NCI-H2107 treated with DMSO at 0.1 percent for 48 hours (cell line): Measurements from ENCODE around the gene METTL21C.

ENCODE experiments used
- DNase-seq: peaks from one replicate; lab custom pipeline; 2025; ENCODE audit not compliant: unreplicated experiment; lab: John Stamatoyannopoulos, UW

The METTL21C gene

DNA sequence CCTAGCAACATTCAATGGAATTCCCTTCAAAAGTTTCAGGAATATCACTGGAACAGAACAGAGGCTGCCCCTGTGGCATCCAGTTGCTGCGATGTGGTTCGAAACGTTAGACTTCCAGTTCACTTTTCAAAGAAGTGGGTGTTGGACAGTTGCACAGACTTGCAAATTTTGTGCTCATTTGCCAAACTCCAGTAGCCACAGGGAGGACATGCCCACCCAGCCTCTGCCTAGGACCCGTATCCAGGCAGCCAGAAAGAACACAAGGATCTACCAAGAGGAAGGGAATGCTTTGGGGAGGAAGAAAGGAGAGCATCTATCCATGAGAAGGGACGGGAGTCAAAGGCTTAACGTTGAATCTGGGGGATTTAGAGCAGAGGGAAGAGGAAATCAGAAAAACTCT is at the start of gene METTL21C:
METTL21C (minus strand) TSS at position 108 of the 400 bp plus-strand sequence. CDS start 546 bp downstream, outside the sequence.
- DNase-seq, result no peak

DNA sequence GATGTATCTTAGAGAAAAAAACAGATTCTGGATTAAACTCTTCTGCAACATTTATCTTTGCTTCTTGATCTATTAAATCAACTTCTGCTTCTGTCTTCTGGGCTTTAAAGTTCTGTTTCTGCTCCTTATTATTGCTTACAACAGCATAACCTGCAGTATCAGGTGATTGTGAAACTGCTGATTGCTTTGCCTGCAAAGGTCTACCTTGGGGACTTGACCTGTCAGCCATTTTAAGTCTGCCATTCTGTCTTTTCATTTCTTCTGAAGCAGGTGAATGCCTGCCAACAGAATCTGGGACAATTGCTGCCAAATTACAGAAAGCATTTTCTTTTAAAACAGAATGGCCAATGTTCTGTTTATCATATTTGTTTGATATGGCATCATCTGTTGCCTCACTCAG is 47.7 kb upstream of the METTL21C start:
- DNase-seq, result no peak

DNA sequence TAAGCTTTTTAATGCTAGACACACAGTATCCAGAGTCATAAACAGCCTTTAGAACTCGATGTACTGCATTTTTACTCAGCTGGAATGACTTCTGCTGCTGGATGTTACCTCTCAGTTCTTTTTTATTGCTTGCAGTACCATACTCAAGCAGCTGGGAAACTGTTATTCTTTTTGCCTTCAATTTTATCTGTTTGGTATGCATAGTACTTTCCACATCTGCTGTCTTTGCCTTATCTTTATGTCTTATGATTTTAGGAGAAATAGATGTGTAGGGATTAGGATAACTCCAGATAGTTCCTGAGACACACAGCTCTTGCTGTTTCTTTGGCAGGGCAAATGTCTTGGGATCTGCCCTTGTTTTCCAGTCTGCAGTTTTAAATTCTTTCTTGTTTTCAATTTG is 47.3 kb upstream of the METTL21C start:
- no peak for DNase-seq

DNA sequence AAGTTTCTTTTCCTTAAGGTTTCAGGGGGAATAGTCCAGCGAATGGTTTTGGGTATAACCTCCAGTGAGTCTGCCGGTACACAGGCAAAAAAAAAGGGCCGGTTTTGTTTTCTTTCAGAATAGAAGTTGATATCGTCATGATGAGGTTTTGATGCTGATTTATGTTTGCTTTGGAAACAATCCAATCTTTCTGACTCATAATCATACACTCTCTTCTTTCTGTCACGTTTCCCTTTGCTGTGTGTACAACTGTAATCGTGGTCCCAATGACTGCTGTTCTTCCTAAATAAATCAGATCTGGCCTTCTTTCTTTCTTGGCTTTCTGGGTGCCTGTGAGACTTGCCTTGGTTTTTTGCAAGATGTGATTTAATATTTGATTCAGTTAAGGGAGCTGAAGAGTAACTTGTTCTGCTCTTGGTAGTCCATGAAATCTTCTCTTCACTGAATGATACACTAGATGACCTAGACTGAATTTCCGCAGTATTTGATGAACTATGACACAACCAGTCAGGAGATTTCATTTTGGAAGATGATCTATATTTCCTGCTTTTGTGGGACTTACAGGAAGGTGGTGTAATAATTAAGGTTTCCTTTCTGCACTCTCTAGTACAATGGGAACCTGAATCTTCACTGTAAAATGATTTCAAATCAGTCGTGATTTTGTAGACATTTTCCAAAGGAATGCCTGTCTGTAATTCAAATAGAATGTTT is 34.9 kb upstream of the METTL21C start:
- DNase-seq, result peak; percentile 2

DNA sequence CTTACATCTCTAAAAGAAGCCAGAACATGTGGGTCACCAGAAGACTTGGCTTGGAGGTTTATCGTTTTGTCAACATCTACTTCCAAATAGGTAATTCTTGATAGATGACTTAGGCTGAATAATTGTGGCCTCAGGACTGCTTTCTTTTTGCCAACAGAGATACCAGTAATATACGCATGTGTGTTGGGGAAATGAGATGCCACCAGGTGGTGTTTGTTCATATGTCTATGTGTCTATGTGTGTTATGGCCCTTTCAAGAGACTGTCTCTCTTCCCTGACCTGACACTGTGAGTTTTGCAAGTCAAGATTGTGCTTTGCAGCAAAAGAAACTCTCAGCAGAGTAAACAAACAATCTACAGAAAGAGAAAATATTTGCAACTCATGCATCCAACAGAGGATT is 31.6 kb upstream of the METTL21C start:
- peak; percentile 1 for DNase-seq

DNA sequence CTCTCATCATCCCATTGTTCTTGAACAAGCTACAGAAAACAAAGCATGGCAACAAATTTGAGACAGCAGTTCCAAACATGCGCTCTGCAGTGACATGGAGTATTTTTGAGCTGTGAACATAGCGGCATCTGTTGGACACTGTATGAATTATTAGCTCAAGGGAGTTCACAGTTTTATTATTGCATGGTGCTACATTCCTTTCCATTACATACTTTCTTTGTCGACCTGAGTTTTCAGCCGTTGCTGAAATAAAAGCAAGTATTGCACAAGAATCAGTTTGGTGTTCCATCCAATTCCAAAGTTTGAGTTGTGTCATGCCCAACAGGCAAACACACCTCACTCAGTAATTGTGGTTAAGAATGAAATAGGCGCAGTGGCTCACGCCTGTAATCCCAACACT is 30.1 kb upstream of the METTL21C start:
- peak; percentile 51 for DNase-seq

DNA sequence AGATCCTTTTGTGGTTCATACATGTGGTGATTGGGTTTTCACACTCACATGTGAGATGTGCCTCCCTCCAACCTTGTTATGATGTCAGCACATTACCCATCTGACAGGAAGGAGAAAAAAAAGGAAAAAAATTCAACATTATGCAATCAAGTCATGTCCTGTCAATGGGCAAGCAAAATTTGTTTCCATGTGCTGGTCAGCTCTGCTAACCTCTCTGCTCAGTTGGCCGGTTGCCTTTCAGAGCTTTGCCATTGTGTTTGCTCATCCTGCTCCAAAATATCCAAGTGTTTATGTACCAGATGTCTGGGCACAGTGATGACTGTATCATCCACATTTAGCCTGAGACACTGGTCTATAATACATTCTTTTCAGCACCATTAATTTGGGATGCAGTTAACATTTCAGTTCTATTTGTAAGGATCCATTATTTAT is 27.0 kb upstream of the METTL21C start:
- DNase-seq, result no peak

DNA sequence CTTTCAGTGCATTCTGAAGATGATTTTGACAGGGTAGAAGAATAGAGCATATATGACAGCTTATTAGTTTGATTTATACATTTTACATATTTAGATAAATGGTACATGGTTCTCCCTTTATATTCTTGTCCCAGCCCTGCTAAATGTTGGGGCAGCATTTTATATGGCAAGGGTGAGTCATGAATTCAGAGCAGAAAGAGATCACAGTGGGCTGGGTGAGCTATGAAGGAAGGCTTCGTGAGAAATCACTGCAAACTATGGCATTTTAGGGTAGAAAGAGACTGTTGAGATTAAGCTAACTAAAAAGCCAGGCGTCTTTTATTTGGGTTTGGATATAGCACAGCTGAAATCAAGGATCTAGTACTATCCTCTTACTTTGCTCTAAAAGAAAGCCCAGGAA is 23.9 kb upstream of the METTL21C start:
- DNase-seq, result no peak

DNA sequence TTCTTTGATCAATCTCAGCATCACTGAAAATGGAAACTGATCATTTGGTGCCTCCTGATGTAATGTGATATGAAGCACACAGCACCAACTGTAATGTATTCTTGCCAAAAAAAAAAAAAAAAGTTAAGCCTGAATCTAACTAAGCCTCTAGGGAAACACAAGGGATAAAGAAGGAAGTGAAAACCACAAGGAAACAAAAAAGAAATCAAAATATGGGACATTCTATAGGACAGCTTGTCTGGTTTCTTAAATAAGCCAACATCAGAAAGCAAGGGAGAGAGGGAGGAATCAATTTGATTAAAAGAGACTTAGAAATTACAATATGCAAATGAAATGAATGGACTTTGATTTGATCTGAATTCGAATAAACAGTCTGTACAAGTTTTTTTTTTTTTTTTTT is 20.6 kb upstream of the METTL21C start:
- DNase-seq, result no peak

DNA sequence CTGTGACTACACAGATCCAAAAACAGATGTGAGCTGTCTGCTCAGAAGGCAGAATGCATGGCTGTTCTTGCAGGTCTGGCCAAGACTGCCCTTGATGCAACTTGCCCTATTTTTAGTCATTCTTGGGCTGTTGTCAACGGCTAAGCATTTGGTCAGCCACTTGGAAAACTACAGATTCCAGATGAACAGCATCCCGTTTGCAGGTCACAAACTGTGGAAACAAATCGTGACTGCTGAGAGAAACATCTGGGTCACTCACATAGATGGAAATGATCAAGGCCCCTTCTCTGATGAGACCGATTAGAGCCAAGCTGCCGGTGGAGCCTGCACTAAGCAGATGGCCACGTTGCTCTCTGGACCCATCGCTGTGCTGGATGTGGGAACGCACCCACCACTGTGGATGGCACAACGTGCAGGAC is 15.4 kb upstream of the METTL21C start:
- no peak for DNase-seq

DNA sequence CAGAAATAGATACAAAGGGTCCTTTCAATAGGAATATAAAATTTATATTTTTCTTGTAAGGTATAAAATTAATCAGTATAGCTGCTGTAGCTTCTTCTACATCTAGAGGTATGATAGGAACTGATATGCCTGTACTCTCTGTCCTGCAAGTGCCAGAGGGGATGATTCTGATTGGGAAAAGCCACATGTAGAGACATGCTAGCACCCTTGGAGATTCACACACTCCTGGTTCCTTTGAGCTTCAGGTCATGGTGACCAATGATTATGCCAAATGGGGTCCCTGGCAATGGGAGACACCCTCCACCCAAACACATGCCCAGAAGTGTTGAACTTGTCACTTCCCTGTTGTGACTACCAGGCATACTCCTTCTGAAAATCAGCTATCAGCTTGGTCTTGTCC is 14.7 kb upstream of the METTL21C start:
- DNase-seq, result no peak

DNA sequence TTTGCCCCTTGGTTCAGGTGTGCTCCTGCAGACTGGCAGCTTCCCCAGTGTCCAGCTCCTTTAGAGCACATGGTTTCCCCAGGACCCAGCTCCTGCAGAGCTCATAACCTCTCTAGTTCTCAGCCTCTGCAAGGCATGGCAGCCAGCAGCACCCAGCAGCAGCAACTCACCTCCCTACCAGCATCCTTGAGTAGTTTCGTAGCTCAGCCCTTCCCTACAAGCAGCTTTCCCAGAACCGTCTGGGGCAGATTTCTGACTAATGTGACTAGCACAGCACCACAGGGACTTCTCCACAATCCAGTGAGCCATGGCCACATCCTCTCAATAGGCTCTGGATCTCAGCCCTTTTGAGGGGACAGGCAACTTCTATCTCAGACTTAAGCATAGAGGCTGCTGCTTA is 14.1 kb upstream of the METTL21C start:
- no peak for DNase-seq

DNA sequence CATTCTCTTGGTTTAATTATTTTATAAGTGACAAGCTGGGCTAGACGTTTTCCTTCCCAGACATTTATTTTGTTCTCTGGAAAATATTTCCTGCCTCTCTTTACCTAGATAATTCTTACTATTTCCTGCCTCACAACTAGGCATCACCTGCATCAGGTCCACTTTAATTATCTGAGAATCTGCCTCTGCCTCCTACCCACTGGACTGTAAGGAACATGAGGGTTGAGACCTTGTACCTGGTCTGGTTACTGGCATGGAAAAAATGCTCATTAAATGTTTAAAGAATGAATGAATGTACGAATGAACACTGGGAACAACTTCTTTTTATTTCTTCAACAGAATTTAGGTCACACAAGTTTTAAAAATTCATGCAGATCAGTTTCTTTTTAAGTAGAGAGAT is 13.4 kb upstream of the METTL21C start:
- no peak for DNase-seq

DNA sequence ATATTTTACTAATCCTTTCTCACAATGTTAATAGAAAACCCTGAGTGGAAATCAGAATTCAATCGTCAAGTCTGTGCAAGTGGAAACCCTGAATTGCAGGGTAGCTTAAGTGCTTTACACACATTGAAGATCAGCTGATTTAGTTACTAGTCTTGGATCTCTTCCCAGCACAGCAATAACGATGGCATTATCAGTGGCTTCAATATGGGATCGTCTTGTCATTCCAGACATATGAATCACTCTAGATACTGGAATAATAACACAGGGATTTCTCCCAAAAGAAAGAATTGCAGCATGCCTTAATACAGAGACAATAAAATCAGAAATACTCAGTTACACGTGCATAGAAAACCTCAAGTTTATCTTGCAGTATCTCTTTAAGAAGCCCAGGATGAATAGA is 12.6 kb upstream of the METTL21C start:
- DNase-seq, result peak; percentile 25

DNA sequence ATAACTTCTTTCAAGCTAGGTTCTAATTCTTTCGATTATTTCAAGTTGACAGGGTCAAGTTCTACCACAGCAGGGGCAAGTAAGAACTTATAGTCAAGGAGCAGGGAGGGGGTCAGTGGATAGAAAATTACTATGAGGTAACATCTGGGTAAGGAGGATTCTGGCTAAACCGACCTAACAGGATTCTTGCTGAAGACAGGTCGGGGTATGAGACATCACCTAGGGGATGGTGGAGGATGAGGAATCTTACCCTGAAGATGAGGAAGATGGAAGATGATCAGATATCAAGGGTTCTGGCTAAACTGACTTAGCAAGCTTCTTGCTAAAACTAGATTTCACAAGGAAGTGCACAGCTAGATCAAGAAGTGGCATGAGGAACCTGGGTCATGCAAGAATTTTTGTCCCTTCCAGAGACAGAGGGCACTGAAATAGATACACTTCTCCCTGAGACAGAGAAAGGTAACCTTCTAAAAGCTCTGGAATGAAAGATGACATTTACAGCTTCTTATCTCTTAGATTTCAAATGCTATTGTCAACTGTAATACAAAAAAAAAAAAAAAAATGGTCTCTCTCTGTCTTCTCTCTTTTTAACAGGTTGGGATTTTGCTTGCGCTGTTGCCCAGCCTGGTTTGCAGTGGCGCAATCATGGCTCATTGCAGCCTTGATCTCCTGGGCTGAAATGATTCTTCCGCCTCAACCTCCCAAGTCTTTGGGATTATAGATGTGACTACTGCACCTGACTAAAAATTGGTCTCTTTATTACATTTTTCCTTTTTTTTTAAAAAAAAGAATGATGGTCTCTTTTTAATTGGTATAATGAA is 9.6 kb upstream of the METTL21C start:
- DNase-seq, result no peak

DNA sequence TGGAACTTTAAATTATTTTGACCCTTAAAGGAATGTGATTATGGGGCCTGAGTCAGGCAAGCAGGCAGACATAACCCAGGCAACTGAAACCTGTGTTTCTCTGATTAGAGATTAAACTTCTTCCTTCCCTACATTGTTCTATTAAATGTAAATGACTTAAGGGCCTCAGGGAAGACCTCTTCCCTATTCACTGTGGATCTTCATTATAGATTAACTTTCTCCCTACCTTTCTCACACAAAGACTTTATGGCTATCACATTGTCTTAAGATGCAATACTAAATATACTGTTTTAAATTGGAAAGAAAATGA is 8.8 kb upstream of the METTL21C start:
- no peak for DNase-seq

DNA sequence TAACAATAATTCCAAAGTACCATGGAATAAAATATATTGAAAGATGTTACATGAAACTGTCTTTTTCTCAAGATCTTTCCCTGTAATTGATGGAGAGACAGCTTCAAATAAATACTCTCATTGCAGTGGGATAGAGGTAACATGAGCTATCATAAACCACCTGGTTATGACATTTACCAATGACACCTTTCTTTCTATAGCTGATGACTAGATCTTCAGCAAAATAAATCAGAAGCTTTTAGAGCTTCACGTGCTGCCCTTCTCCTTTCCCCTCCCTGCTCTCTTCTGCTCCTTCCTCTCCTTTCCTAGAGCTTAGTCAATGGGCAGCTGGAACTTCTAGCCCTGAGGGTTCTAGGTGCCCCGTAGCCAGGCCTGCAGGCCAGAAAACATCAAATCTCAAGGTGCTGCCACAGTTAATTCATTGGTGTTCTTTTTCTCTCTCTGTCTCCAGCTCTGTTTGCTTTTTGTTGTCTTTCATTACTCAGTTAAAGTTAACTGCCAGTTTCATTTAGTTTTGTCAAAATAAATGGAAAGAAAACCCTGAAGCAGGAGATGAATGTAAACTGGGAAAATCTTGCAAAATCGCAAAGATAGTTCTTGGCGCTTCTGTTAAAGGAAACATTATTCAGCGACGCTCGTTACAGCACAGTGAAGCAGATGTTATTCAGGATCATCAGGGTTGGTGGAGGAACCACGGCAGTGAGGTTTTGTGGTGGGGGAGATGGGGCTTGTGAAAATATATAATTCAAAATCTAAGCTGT is 8.3 kb upstream of the METTL21C start:
- no peak for DNase-seq

DNA sequence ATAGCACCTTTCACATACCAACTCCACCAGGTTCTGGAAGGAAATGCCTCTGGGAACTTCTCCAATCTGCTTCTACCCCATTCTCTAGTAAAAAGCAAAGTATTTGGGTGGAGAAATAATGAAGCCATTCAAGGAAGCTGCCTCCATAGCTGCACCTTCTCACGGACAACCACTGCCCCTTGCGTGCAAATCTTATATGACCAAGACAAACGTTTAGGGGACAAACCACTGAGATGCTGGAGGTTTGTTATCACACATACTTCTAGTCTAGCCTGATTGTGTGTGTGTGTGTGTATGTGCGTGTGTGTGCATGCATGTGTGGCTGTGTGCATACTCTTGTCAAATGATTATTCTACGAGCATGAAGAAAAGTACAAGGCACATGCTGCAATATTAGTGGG is 6.5 kb upstream of the METTL21C start:
- no peak for DNase-seq

DNA sequence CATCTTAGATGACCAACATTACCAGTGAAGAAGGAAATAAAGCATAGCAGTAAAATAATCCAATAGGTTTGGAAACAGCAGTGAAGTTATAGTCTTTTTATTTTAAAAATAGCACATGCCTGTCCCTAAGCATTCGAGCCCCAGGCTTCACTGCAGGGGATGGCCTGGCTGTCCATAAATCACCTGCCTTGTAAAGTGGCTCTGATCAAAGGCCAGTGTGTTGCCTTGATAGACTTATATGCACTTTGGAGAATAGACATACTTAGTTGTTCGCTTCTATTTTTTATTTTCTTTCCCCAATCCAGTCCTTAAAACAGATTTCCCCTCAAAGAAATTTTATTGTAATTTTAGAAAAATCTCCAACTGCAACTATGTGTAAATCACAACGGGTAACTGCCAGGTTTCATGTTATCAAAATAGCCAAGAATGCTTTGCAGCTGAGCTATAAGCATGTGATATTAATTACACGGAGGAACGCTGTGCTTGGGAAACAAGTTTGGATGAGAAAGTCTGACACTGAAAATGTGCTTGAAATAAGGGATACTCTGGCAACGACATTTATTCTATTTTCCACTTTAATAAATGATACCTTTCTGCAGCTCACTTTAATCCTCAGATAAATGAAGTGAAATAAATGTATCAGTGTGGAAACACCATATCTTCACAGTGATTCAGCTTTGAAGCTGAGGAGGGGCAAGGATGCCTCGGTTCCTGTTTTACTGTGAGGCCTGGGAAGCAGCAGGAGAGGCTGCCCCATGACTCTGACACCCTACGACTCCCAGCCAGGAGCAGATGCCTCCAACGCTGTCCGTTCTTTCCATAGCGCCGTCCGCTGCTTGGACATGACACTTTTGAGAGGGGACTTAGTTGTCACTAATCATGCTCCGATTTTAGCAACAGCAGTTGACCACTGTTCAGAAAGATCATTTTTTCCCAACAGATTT is 5.5 kb upstream of the METTL21C start:
- no peak for DNase-seq

DNA sequence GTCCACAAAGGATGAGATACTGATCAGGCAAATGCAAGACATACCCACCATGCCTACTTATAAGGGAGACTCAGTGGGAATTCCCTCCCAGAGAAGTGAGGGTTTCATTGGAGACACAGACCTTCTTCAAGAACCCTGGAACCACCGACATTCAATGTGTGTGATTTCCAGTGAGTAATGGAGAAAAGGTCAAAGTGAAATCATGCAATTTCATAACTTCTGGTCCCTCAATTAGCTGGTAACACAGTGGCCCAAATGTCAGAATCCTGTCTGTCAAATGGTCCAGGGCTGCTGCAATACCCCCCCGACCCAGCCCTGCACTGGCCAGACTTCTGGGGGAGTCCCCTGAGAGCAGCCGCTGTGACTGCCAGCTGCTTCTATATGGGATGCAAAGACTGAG is 4.7 kb upstream of the METTL21C start:
- no peak for DNase-seq

DNA sequence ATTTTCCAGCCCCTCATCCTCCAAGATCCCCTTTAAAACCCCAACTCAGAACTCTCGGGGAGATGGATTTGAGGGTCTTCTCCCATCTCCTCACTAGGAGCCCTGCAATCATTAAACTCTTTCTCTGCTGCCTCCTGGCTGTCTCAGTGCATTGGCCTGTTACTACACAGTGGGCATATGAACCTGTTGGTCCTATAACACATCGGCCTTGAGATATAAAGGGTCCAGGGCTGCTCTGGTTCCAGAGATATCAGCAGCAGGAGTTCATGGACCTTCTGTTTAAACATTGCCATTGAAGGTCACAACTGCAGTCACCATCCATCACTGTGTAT is 3.8 kb upstream of the METTL21C start:
- DNase-seq, result no peak
